NB4 (cell line): Measurements from ENCODE around the gene CDH13.
A peak's percentile ranks its signal among the peaks of the same experiment; 100 is the strongest.

ENCODE experiments used
- DNase-seq: peaks from one replicate; pipeline ENCODE4 v3.0.0; 2010; ENCODE audit warnings: low read depth
- H3K4me3 ChIP-seq: one replicate; pipeline ENCODE4 v1.5.1; 2011; ENCODE audit warnings: mild to moderate bottlenecking, low read depth, low read length, moderate library complexity
- MYC ChIP-seq: IDR thresholded peaks from 2 replicates; pipeline ENCODE4 v1.6.1; 2011; ENCODE audit warnings: low read depth, low read length
- POLR2A ChIP-seq: IDR thresholded peaks from 2 replicates; pipeline ENCODE4 v1.6.1; 2011; ENCODE audit warnings: mild to moderate bottlenecking; ENCODE audit not compliant: insufficient read length; ENCODE audit errors: extremely low read depth
- TF ChIP-seq, protein P1 (sequence below): IDR thresholded peaks from one replicate; pipeline ENCODE4 v1.5.1; 2012; ENCODE audit warnings: low read depth, low read length
- TF ChIP-seq, protein P2 (sequence below): IDR thresholded peaks from 2 replicates; pipeline ENCODE4 v1.6.1; 2011; ENCODE audit warnings: low read depth, low read length

Gene CDH13

DNA sequence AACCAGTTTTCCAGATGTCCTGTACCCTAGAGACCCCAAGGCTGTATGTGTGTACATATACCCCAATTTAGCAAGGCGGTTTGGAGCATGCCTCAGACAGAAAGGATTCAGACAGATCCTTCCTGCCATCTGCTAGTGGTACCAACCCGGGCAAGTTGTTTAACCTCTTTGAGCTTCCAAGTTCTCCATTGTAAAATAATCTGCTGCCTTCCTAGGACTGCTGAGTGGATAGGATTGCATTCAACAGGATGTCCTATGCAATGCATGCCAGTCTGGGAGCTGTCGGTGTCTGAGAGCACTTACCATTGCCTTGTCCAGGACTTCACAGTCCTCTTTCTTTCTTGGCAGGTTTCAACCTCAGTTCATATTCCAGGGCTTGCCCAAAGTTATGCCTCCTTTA, 1.9 kb downstream of the CDH13 start:
- no peak overlapping the region for H3K4me3 ChIP-seq
- TF ChIP-seq MYC (no peak), POLR2A (no peak)
- TF ChIP-seq, protein P1, sequence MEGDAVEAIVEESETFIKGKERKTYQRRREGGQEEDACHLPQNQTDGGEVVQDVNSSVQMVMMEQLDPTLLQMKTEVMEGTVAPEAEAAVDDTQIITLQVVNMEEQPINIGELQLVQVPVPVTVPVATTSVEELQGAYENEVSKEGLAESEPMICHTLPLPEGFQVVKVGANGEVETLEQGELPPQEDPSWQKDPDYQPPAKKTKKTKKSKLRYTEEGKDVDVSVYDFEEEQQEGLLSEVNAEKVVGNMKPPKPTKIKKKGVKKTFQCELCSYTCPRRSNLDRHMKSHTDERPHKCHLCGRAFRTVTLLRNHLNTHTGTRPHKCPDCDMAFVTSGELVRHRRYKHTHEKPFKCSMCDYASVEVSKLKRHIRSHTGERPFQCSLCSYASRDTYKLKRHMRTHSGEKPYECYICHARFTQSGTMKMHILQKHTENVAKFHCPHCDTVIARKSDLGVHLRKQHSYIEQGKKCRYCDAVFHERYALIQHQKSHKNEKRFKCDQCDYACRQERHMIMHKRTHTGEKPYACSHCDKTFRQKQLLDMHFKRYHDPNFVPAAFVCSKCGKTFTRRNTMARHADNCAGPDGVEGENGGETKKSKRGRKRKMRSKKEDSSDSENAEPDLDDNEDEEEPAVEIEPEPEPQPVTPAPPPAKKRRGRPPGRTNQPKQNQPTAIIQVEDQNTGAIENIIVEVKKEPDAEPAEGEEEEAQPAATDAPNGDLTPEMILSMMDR: no peak
- TF ChIP-seq, protein P2, sequence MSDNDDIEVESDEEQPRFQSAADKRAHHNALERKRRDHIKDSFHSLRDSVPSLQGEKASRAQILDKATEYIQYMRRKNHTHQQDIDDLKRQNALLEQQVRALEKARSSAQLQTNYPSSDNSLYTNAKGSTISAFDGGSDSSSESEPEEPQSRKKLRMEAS: no peak
- no peak for DNase-seq

DNA sequence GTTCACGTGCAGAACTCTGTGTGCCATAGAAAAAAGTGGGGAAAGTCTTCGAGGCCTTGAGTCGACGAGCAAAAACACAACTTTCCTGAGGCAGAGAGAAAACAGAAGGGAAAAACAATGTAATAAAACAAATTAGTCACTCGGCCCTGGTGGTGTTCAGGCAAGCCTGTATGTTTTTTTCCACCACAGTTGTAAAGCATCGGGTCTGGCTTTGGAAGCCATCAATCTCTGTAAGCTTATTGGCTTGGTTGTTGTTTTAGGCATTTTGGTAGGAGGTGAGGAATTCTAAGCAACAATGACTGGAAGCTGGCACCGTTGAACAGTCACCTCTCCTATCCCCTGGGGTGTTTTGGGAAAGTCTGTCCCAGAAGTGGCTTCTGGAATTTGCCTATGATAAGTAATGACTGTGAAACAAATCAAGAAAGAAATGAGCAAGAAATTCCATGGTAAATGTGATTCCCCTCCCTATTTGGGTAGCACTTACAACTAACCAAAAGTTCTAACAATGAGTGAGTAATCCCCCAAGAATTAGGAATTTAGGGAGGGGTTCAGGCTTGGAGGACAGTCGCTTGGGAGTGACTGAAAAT, 2.8 kb downstream of the CDH13 start:
- no peak for DNase-seq
- H3K4me3 ChIP-seq: no peak overlapping the region
- TF ChIP-seq POLR2A (no peak), MYC (no peak)
- TF ChIP-seq, protein P1: no peak
- TF ChIP-seq, protein P2: no peak

DNA sequence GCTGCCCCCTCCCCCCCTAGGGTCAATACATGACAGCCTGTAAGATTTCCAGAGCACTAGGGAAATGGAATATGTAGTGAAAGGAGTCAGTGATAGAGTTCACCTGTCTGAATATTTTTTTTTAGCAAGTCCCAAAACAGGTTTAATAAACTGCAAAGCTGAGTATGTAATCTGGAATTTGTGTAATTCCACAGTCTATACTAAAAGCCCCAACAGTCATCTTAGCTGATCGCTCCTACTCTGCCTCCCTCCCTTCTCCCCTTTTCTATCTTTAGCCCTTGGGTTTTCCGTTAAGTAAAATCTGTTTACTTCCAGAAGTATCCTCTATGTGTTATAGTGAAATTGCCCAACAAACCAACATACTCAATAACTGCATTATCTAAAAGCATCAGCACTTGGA, 3.5 kb downstream of the CDH13 start:
- H3K4me3 ChIP-seq: no peak overlapping the region
- no peak for DNase-seq
- no peak for TF ChIP-seq POLR2A
- TF ChIP-seq, protein P1: no peak

DNA sequence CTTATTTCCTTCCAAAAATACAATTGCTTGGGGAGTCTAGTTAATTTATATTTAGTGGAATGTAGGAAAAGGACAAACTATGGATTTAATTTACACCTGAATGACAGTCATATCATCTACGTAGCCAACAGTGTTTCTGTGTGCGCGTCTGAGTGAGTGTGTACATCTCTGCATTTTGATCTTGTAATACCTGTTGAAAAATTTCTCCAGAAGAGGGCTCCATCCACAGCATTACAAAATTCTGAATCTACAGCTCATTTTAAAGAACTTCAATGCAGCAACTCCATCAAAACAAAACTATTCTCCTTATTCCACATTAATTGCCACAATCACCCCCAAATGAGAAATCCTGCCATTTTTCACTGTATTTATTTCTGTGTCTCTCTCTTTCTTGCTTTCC, 3.9 kb downstream of the CDH13 start:
- no peak for DNase-seq
- no peak overlapping the region for H3K4me3 ChIP-seq
- TF ChIP-seq MYC: no peak
- TF ChIP-seq, protein P2: no peak
- TF ChIP-seq, protein P1: peak; percentile 6
- no peak for TF ChIP-seq POLR2A

DNA sequence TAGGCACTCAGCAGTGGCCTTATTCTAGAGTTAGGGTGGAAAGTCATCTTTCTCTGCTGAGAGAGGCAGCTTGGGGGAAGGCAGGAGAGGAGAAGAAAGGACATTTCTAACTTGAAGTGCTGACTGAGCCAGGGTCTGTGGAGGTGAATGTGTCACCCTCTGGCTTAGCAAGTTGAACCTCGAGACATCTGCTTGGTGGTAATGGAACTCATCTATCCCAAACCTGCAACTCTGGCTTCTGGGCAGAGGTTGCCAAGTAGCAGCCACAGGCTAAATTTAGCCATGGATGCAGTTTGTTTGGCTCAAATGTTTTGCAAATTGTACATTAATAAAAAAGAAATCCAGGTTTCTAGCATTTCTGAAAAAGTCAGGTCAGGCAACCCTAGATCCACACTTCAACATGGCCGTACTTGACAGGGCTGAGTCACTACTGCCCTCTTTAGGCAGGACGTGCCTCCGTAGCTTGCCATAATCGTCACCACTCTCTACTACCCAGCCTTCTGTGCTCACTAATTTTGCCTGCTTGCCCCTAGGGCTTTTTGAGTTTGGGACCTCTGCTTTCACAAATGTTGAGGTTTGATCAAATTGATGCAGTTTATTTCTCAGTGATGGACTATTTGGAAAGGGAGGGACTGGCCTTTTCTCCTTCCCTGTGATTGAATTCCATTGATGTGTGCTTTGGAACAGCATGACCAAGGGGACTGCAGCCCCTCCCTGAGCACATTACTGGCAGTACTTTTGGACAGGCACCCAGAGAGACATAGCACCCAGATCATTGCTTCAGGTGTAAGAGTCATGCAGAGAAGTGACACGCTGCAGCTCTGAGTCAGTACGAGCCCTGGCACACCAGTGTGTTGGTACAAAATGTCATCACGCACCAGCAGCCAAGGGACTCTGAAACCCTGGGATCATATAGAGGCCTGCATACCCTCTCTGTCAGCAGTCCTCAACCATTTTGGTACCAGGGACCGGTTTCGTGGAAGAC, 5.2 kb downstream of the CDH13 start:
- no peak for TF ChIP-seq POLR2A
- TF ChIP-seq, protein P1: peak; percentile 46
- peak; percentile 31 for DNase-seq
- no peak overlapping the region for H3K4me3 ChIP-seq
